ENCODE results near the gene HNRNPUL2. TPM values are rescaled to one million over a fixed set of nuclear protein-coding genes. Genes with fewer than 3 reads are reported as not detected.
A peak's percentile ranks its signal among the peaks of the same experiment; 100 is the strongest.

The HNRNPUL2 gene
- total RNA-seq, 1 experiment from 2014 or later, result 9.3 TPM

GRCh38 chr11:62671236-62671607 lies 56.0 kb downstream of the HNRNPUL2 start:
- DNase-seq (ENCODE audit: low read depth), result no peak

GRCh38 chr11:62669420-62670161 lies 57.7 kb downstream of the HNRNPUL2 start:
- no peak for DNase-seq (ENCODE audit: low read depth)

- no peak for DNase-seq (ENCODE audit: low read depth)
Measured at GRCh38 chr11:62667460-62667859, 59.8 kb downstream of the HNRNPUL2 start.

- no peak for DNase-seq (ENCODE audit: low read depth)
Measured at GRCh38 chr11:62666259-62666926, 60.9 kb downstream of the HNRNPUL2 start.

- DNase-seq (ENCODE audit: low read depth), result no peak
Measured at GRCh38 chr11:62665599-62666258, 61.5 kb downstream of the HNRNPUL2 start.

- peak; percentile 93 for DNase-seq (ENCODE audit: low read depth)
Measured at GRCh38 chr11:62665075-62665598, 62.1 kb downstream of the HNRNPUL2 start, which contains the start of the genes C11orf98 and CSKMT. TSS of gene C11orf98 (minus strand) at chr11:62665210. CDS start at chr11:62665169, 41 bp downstream. TSS of gene CSKMT (plus strand) at chr11:62665312. CDS start at chr11:62665880, 568 bp downstream.

- no peak for DNase-seq (ENCODE audit: low read depth)
Measured at GRCh38 chr11:62664405-62665074, 62.7 kb downstream of the HNRNPUL2 start.

Small RNA genes within 50 kb of the gene (small RNA-seq; reads per million reads assigned to genes)
- not detected for gene SNORA57

Other genes starting within 250 kb of the HNRNPUL2 start
- 184 and 193 TPM in 2 replicates for gene AHNAK, start 180.7 kb downstream of the HNRNPUL2 start, total RNA-seq (2014; rRNA removed; shearing (Covaris generic))
- 1,970 and 1,995 TPM in 2 replicates for gene EEF1G, start 153.6 kb downstream of the HNRNPUL2 start, total RNA-seq (2014; rRNA removed; shearing (Covaris generic))
- 19.6 and 21.0 TPM in 2 replicates for gene TUT1, start 135.9 kb downstream of the HNRNPUL2 start, total RNA-seq (2014; rRNA removed; shearing (Covaris generic))
- 179 and 193 TPM in 2 replicates for gene MTA2, start 125.6 kb downstream of the HNRNPUL2 start, total RNA-seq (2014; rRNA removed; shearing (Covaris generic))
- gene EML3, start 114.7 kb downstream of the HNRNPUL2 start, total RNA-seq (2014; rRNA removed; shearing (Covaris generic)), result 27.5 and 28.7 TPM in 2 replicates
- gene ROM1, start 114.2 kb downstream of the HNRNPUL2 start, total RNA-seq (2014; rRNA removed; shearing (Covaris generic)), result 3.3 and 7.7 TPM in 2 replicates
- 63.8 and 67.2 TPM in 2 replicates for gene B3GAT3, start 105.5 kb downstream of the HNRNPUL2 start, total RNA-seq (2014; rRNA removed; shearing (Covaris generic))
- gene GANAB, start 80.8 kb downstream of the HNRNPUL2 start, total RNA-seq (2014; rRNA removed; shearing (Covaris generic)), result 191 and 221 TPM in 2 replicates
- gene INTS5, start 74.2 kb downstream of the HNRNPUL2 start, total RNA-seq (2014; rRNA removed; shearing (Covaris generic)), result 33.8 and 41.9 TPM in 2 replicates
- 239 and 266 TPM in 2 replicates for gene C11orf98, start 62.2 kb downstream of the HNRNPUL2 start, total RNA-seq (2014; rRNA removed; shearing (Covaris generic))
- 31.0 and 33.5 TPM in 2 replicates for gene CSKMT, start 62.1 kb downstream of the HNRNPUL2 start, total RNA-seq (2014; rRNA removed; shearing (Covaris generic))
- 28.6 and 38.0 TPM in 2 replicates for gene UQCC3, start 55.8 kb downstream of the HNRNPUL2 start, total RNA-seq (2014; rRNA removed; shearing (Covaris generic))
- 4.8 and 6.6 TPM in 2 replicates for gene LBHD1, start 55.2 kb downstream of the HNRNPUL2 start, total RNA-seq (2014; rRNA removed; shearing (Covaris generic))
- 128 and 144 TPM in 2 replicates for gene UBXN1, start 48.4 kb downstream of the HNRNPUL2 start, total RNA-seq (2014; rRNA removed; shearing (Covaris generic))
- 0.13 and 0.20 TPM in 2 replicates for gene LRRN4CL, start 37.9 kb downstream of the HNRNPUL2 start, total RNA-seq (2014; rRNA removed; shearing (Covaris generic))
- gene BSCL2, start 20.0 kb downstream of the HNRNPUL2 start, total RNA-seq (2014; rRNA removed; shearing (Covaris generic)), result 18.8 and 19.2 TPM in 2 replicates
- gene GNG3, start 19.8 kb downstream of the HNRNPUL2 start, total RNA-seq (2014; rRNA removed; shearing (Covaris generic)), result not detected in 2 replicates
- 55.6 and 67.9 TPM in 2 replicates for gene TTC9C, start 1.0 kb upstream of the HNRNPUL2 start, total RNA-seq (2014; rRNA removed; shearing (Covaris generic))
- gene ZBTB3, start 26.7 kb upstream of the HNRNPUL2 start, total RNA-seq (2014; rRNA removed; shearing (Covaris generic)), result 9.2 and 9.8 TPM in 2 replicates
- gene POLR2G, start 34.1 kb upstream of the HNRNPUL2 start, total RNA-seq (2014; rRNA removed; shearing (Covaris generic)), result 92.6 and 143 TPM in 2 replicates
- gene TAF6L, start 43.9 kb upstream of the HNRNPUL2 start, total RNA-seq (2014; rRNA removed; shearing (Covaris generic)), result 27.0 and 29.2 TPM in 2 replicates
- gene TMEM179B, start 59.9 kb upstream of the HNRNPUL2 start, total RNA-seq (2014; rRNA removed; shearing (Covaris generic)), result 112 and 181 TPM in 2 replicates
- gene TMEM223, start 64.5 kb upstream of the HNRNPUL2 start, total RNA-seq (2014; rRNA removed; shearing (Covaris generic)), result 46.4 and 47.4 TPM in 2 replicates
- gene NXF1, start 78.0 kb upstream of the HNRNPUL2 start, total RNA-seq (2014; rRNA removed; shearing (Covaris generic)), result 27.4 and 46.3 TPM in 2 replicates
- gene STX5, start 104.6 kb upstream of the HNRNPUL2 start, total RNA-seq (2014; rRNA removed; shearing (Covaris generic)), result 32.8 and 34.0 TPM in 2 replicates
- 0.66 TPM in 1 of 2 replicates, not detected in the other for gene TEX54, start 105.4 kb upstream of the HNRNPUL2 start, total RNA-seq (2014; rRNA removed; shearing (Covaris generic))
- gene WDR74, start 112.1 kb upstream of the HNRNPUL2 start, total RNA-seq (2014; rRNA removed; shearing (Covaris generic)), result 145 and 176 TPM in 2 replicates
- gene SLC3A2, start 153.4 kb upstream of the HNRNPUL2 start, total RNA-seq (2014; rRNA removed; shearing (Covaris generic)), result 275 and 289 TPM in 2 replicates
- gene CHRM1, start 193.9 kb upstream of the HNRNPUL2 start, total RNA-seq (2014; rRNA removed; shearing (Covaris generic)), result not detected in 2 replicates

Measured in HT1080 (cell line).